Measurements from ENCODE around the gene CCNF. TPM values are rescaled to one million over a fixed set of nuclear protein-coding genes. Genes with fewer than 3 reads are reported as not detected.

Gene CCNF
- total and polyA plus RNA-seq, 2 of the 8 experiments (the other 6 are each of a cell fraction or from before 2014, with no cell fraction given), result 15.4 to 54.3 TPM

GRCh38 chr16:2485811-2486507, 56.7 kb downstream of the CCNF start (continued):
- no peak for TF ChIP-seq CTCF (IDR thresholded peaks at IDR 0.05; ENCODE audit: control extremely low read depth in 1 of 3, insufficient read depth in 1 of 3, low read depth in 1 of 3, low read length in 3 of 3)
